H1 (cell line): Measurements from ENCODE around the gene SEC14L3. TPM values are rescaled to one million over a fixed set of nuclear protein-coding genes. Genes with fewer than 3 reads are reported as not detected.

Experiments used
- EGR1 ChIP-seq: IDR thresholded peaks from 2 replicates; pipeline ENCODE4 v1.6.1; 2011; ENCODE audit warnings: low read depth, low read length, borderline replicate concordance
- GABPA ChIP-seq: IDR thresholded peaks from 2 replicates; pipeline ENCODE4 v1.6.1; 2011; ENCODE audit warnings: mild to moderate bottlenecking, low read length, moderate library complexity, borderline replicate concordance; ENCODE audit not compliant: insufficient read depth
- HDAC6 ChIP-seq: IDR thresholded peaks from one replicate; pipeline ENCODE4 v1.7.1; 2012; ENCODE audit warnings: low read depth, mild to moderate bottlenecking, inconsistent platforms, low read length, moderate library complexity
- JUN ChIP-seq: IDR thresholded peaks from 2 replicates; pipeline ENCODE4 v1.6.1; 2011; ENCODE audit warnings: low read depth, mild to moderate bottlenecking, improper control_type of control experiment, low read length
- SP2 ChIP-seq: IDR thresholded peaks from 2 replicates; pipeline ENCODE4 v1.6.1; 2012; ENCODE audit warnings: mild to moderate bottlenecking, low read length, inconsistent platforms
- TAF1 ChIP-seq: IDR thresholded peaks from 2 replicates; pipeline ENCODE4 v1.6.1; 2011; ENCODE audit warnings: mild to moderate bottlenecking, low read depth, low read length
- polyA plus RNA-seq, 7 experiments: library from polyadenylated mRNA; depleted of rRNA in 3 of 7; stranded (reverse) in 5 of 7; unstranded in 2 of 7; fragments of >200 nt in 5 of 7; fragments of 200-250 nt in 2 of 7; gene quantifications; 1 replicate in 5 of 7; 2 replicates in 1 of 7; 4 replicates in 1 of 7; pipeline versions ENCODE4 v1.2.1 to v1.2.3, GENCODE V29; 2011 to 2013; ENCODE audit warnings: missing spikeins in 2 of 7, mixed read lengths in 2 of 7
- total RNA-seq: library from RNA; stranded (reverse); fragmentation: NEBNext Ultra II Directional; extraction: Animal tissue kit (Norgen Biotek cat#: 25700); gene quantifications from 2 replicates; pipeline ENCODE4 v1.2.1, GENCODE V29; 2021
- TF ChIP-seq, protein P1 (sequence below): IDR thresholded peaks from 2 replicates; pipeline ENCODE4 v1.6.1; 2012; ENCODE audit warnings: inconsistent platforms

Gene SEC14L3
- total and polyA plus RNA-seq, 2 of the 8 experiments (the other 6 are each of a cell fraction or from before 2014, with no cell fraction given), result not detected

DNA sequence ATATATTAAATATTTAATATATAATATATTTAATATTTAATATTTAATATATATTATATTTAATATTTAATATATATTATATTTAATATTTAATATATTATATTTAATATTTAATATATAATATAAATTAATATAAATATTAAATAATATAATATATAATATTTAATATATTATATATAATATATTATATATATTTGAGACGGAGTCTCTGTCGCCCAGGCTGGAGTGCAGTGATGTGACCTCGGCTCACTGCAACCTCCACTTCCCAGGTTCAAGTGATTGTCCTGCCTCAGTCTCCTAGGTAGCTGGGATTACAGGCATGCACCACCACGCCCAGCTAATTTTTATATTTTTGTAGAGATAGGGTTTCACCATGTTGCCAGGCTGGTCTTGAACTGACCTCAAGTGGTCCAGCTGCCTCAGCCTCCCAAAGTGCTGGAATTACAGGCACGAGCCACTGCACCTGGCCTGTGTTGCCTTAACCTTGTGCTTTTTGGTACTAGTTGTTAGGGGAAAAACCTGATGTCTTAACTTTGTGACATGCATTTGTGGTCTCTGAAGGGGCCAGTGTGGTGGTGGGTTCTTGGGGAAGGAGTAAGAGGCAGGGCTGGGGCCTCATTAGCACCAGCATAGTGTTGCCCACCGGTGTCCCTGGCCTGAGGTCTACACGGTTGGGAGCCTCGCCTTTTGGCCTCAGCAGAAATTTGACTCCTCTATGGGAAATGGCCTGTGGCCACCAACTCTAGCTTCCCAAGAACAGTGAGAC is 16.6 kb downstream of the SEC14L3 start (continued):
- TF ChIP-seq, protein P1, sequence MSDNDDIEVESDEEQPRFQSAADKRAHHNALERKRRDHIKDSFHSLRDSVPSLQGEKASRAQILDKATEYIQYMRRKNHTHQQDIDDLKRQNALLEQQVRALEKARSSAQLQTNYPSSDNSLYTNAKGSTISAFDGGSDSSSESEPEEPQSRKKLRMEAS, result no peak
- TF ChIP-seq JUN, result no peak
- no peak for TF ChIP-seq SP2
- TF ChIP-seq EGR1, result no peak
- no peak for TF ChIP-seq TAF1
- TF ChIP-seq HDAC6, result no peak
- TF ChIP-seq GABPA, result no peak
- TF ChIP-seq, all 59 proteins: peak for 0
